Prostate gland (tissue), 2 donors: ENCODE results near the gene CRYBG1. TPM values are rescaled to one million over a fixed set of nuclear protein-coding genes. Genes with fewer than 3 reads are reported as not detected.

Experiments used
- DNase-seq: peaks from one replicate; pipeline ENCODE4 v3.0.0-alpha.2; 2019; ENCODE audit warnings: low spot score
- H3K27ac ChIP-seq, 2 donors: fragments of 200-600 bp; sonication (generic); 2 replicates each; pipeline ENCODE4 v1.5.1; 2017 to 2019
- H3K27me3 ChIP-seq: fragments of 200-600 bp; sonication (generic); replicated peaks from 2 replicates; pipeline ENCODE4 v1.5.1; 2019; ENCODE audit not compliant: insufficient read depth
- H3K36me3 ChIP-seq, 2 donors: fragments of 200-600 bp; sonication (generic); 1 replicate in 1 of 2; 2 replicates in 1 of 2; pipeline versions ENCODE4 v1.5.1 to v1.8.1; 2017 to 2019
- H3K4me1 ChIP-seq: fragments of 200-600 bp; sonication (generic); replicated peaks from 2 replicates; pipeline ENCODE4 v1.5.1; 2019
- H3K4me3 ChIP-seq, 2 donors: fragments of 200-600 bp; sonication (generic); 2 replicates each; pipeline ENCODE4 v1.5.1; 2017 to 2019
- H3K9me3 ChIP-seq: fragments of 200-600 bp; sonication (generic); 2 replicates; pipeline ENCODE4 v1.5.1; 2017
- CTCF ChIP-seq, 4 experiments: fragments of 200-600 bp in 2 of 4; fragments of 450-650 bp in 2 of 4; sonication (generic) in 2 of 4; IDR thresholded peaks; 1 replicate in 3 of 4; 2 replicates in 1 of 4; pipeline ENCODE4 v1.5.1; 2016 to 2019; ENCODE audit warnings: antibody characterized with exemption in 4 of 4, mild to moderate bottlenecking in 2 of 4, moderate library complexity in 2 of 4
- POLR2A ChIP-seq: fragments of 450-650 bp; IDR thresholded peaks from one replicate; pipeline ENCODE4 v1.6.1; 2016; ENCODE audit warnings: antibody characterized with exemption, mild to moderate bottlenecking
- POLR2AphosphoS5 ChIP-seq: sonication (generic); formaldehyde crosslinking; IDR thresholded peaks from one replicate; pipeline ENCODE4 v1.6.1; 2017; ENCODE audit warnings: antibody characterized with exemption
- WGBS: methylation state at CpG from one replicate; pipeline ENCODE4 v1.1.5; 2018; 5-methylcytosine and 5-hydroxymethylcytosine counted together
- intact Hi-C: fragments of 100-400 bp; cut with DNase I; formaldehyde crosslinking; loops from one replicate; pipeline ENCODE4 v1.14.2; 2022
- total RNA-seq, 2 donors: library from RNA; depleted of rRNA; stranded (reverse); fragments of >200 nt; gene quantifications; one replicate each; pipeline ENCODE4 v1.1.0, GENCODE V29; 2016

CRYBG1 gene
- total RNA-seq, 2 donors from 2014 or later, result 39.9 to 75.4 TPM

GRCh38 chr6:106538145-106538544, 177.6 kb downstream of the CRYBG1 start:
- TF ChIP-seq POLR2A, result no peak
- no peak for TF ChIP-seq POLR2AphosphoS5
- TF ChIP-seq CTCF (IDR thresholded peaks at IDR 0.05), result no peak
- no peaks in the 10 kb centered on the region for H3K9me3 ChIP-seq
- no peak overlapping the region for H3K4me3 ChIP-seq
- H3K36me3 ChIP-seq, result no peaks in the 10 kb centered on the region
- no peaks in the 10 kb centered on the region for H3K4me1 ChIP-seq
- no peak for DNase-seq
- H3K27me3 ChIP-seq, result no peaks in the 10 kb centered on the region
- 35% methylated on average over 1 of the region's 1 CpG for WGBS
- H3K27ac ChIP-seq, result no peak overlapping the region
- intact Hi-C loops, result no loop called here

- TF ChIP-seq POLR2A (no peak), CTCF (IDR thresholded peaks at IDR 0.05) (no peak), POLR2AphosphoS5 (no peak)
- no peaks in the 10 kb centered on the region for H3K4me1 ChIP-seq
- H3K9me3 ChIP-seq, result no peaks in the 10 kb centered on the region
- WGBS, result 78% methylated on average over 9 of the region's 9 CpGs
- no peaks in the 10 kb centered on the region for H3K36me3 ChIP-seq
- intact Hi-C loops, result no loop called here
- H3K27me3 ChIP-seq, result no peaks in the 10 kb centered on the region
- DNase-seq, result no peak
- H3K27ac ChIP-seq, result peak overlapping the region in 1 of 2 donors; percentile 31
- H3K4me3 ChIP-seq, result no peak overlapping the region
Measured at GRCh38 chr6:106539936-106540335, 179.4 kb downstream of the CRYBG1 start.

GRCh38 chr6:106540432-106540831, 179.9 kb downstream of the CRYBG1 start:
- DNase-seq, result no peak

GRCh38 chr6:106540907-106541306, 180.4 kb downstream of the CRYBG1 start:
- intact Hi-C loops, result no loop called here
- H3K27ac ChIP-seq, result no peak overlapping the region
- DNase-seq, result no peak
- no peaks in the 10 kb centered on the region for H3K36me3 ChIP-seq
- WGBS, result 66% methylated on average over 6 of the region's 6 CpGs
- H3K9me3 ChIP-seq, result no peaks in the 10 kb centered on the region
- no peaks in the 10 kb centered on the region for H3K4me1 ChIP-seq
- TF ChIP-seq POLR2A (no peak), CTCF (IDR thresholded peaks at IDR 0.05) (no peak), POLR2AphosphoS5 (no peak)
- H3K4me3 ChIP-seq, result no peak overlapping the region
- no peaks in the 10 kb centered on the region for H3K27me3 ChIP-seq

More at GRCh38 chr6:106540432-106540831, 179.9 kb downstream of the CRYBG1 start:
- Histone ChIP-seq H3K4me3 (no peak overlapping the region), H3K27ac (peak overlapping the region in 1 of 2 donors; percentile 31), H3K9me3 (no peaks in the 10 kb centered on the region), H3K27me3 (no peaks in the 10 kb centered on the region), H3K36me3 (no peaks in the 10 kb centered on the region), H3K4me1 (no peaks in the 10 kb centered on the region)
- TF ChIP-seq POLR2A (no peak), POLR2AphosphoS5 (no peak), CTCF (IDR thresholded peaks at IDR 0.05) (no peak)
- intact Hi-C loops, result no loop called here

GRCh38 chr6:106546261-106546690, 185.8 kb downstream of the CRYBG1 start:
- Histone ChIP-seq H3K27ac (peak overlapping the region; percentile 24 to 49), H3K4me3 (no peak overlapping the region), H3K9me3 (no peaks in the 10 kb centered on the region), H3K27me3 (no peaks in the 10 kb centered on the region), H3K36me3 (no peaks in the 10 kb centered on the region), H3K4me1 (peaks cover 8% of the 10 kb centered on the region)
- TF ChIP-seq POLR2A, result no peak
- TF ChIP-seq POLR2AphosphoS5, result peak; percentile 11
- TF ChIP-seq CTCF (IDR thresholded peaks at IDR 0.05), result no peak
- no peak for DNase-seq
- intact Hi-C loops, result no loop called here
- WGBS, result 19% methylated on average over 2 of the region's 2 CpGs
